Trophoblast cell (in vitro differentiated cells and primary cell): ENCODE results near the gene KEL.
A peak's percentile ranks its signal among the peaks of the same experiment; 100 is the strongest.

Experiments used
- DNase-seq, 2 donors: peaks; one replicate each; pipeline ENCODE4 v3.0.0-alpha.2; 2016
- H2AFZ ChIP-seq: 2 replicates; pipeline ENCODE4 v1.6.1; 2013; ENCODE audit warnings: low read length, moderate library complexity, mild to moderate bottlenecking; ENCODE audit not compliant: insufficient read depth, poor library complexity
- H2AK5ac ChIP-seq: 2 replicates; pipeline ENCODE4 v1.6.1; 2013; ENCODE audit warnings: mild to moderate bottlenecking, low read length
- H2BK120ac ChIP-seq: 2 replicates; pipeline ENCODE4 v1.6.1; 2013; ENCODE audit warnings: low read length, mild to moderate bottlenecking, moderate library complexity; ENCODE audit not compliant: insufficient read depth, poor library complexity
- H2BK12ac ChIP-seq: 2 replicates; pipeline ENCODE4 v1.6.1; 2013; ENCODE audit warnings: mild to moderate bottlenecking, low read length, moderate library complexity
- H2BK5ac ChIP-seq: 2 replicates; pipeline ENCODE4 v1.6.1; 2013; ENCODE audit warnings: low read length, low read depth, moderate library complexity, mild to moderate bottlenecking; ENCODE audit not compliant: poor library complexity
- H3K14ac ChIP-seq: 2 replicates; pipeline ENCODE4 v1.6.1; 2013; ENCODE audit warnings: mild to moderate bottlenecking, low read length
- H3K18ac ChIP-seq: 2 replicates; pipeline ENCODE4 v1.6.1; 2013; ENCODE audit warnings: mild to moderate bottlenecking, low read length
- H3K23ac ChIP-seq: 2 replicates; pipeline ENCODE4 v1.6.1; 2013; ENCODE audit warnings: low read length
- H3K27ac ChIP-seq: 2 replicates; pipeline ENCODE4 v1.5.1; 2013; ENCODE audit warnings: low read depth, mild to moderate bottlenecking, inconsistent platforms, low read length, moderate library complexity
- H3K27me3 ChIP-seq: 2 replicates; pipeline ENCODE4 v1.6.1; 2013; ENCODE audit warnings: inconsistent platforms, mild to moderate bottlenecking, low read length, moderate library complexity; ENCODE audit not compliant: insufficient read depth
- H3K36me3 ChIP-seq, 2 experiments: 1 replicate in 1 of 2; 2 replicates in 1 of 2; pipeline ENCODE4 v1.6.1; 2013; ENCODE audit warnings: low read length in 2 of 2, mild to moderate bottlenecking in 2 of 2, moderate library complexity in 1 of 2; ENCODE audit not compliant: insufficient read depth in 2 of 2, control insufficient read depth in 1 of 2
- H3K4ac ChIP-seq: 2 replicates; pipeline ENCODE4 v1.6.1; 2013; ENCODE audit warnings: low read depth, mild to moderate bottlenecking, low read length, moderate library complexity
- H3K4me1 ChIP-seq, 2 experiments: 1 replicate in 1 of 2; 2 replicates in 1 of 2; pipeline ENCODE4 v1.6.1; 2013; ENCODE audit warnings: low read length in 2 of 2, mild to moderate bottlenecking in 2 of 2, moderate library complexity in 1 of 2; ENCODE audit not compliant: insufficient read depth in 2 of 2, control insufficient read depth in 1 of 2
- H3K4me2 ChIP-seq: 2 replicates; pipeline ENCODE4 v1.6.1; 2013; ENCODE audit warnings: inconsistent platforms, mild to moderate bottlenecking, low read length, moderate library complexity
- H3K4me3 ChIP-seq: 2 replicates; pipeline ENCODE4 v1.5.1; 2013; ENCODE audit warnings: mild to moderate bottlenecking, low read depth, low read length, inconsistent platforms
- H3K79me1 ChIP-seq: one replicate; pipeline ENCODE4 v1.6.1; 2013; ENCODE audit warnings: low read length
- H3K79me2 ChIP-seq: 2 replicates; pipeline ENCODE4 v1.6.1; 2013; ENCODE audit warnings: low read length, mild to moderate bottlenecking; ENCODE audit not compliant: control insufficient read depth, insufficient read depth, poor library complexity
- H3K9ac ChIP-seq: 2 replicates; pipeline ENCODE4 v1.6.1; 2013; ENCODE audit warnings: mild to moderate bottlenecking, low read length
- H3K9me3 ChIP-seq: 2 replicates; pipeline ENCODE4 v1.6.1; 2013; ENCODE audit warnings: low read depth, mild to moderate bottlenecking, control low read depth, inconsistent platforms, low read length; ENCODE audit not compliant: insufficient read depth
- H4K12ac ChIP-seq: 2 replicates; pipeline ENCODE4 v1.6.1; 2013; ENCODE audit warnings: low read depth, mild to moderate bottlenecking, low read length, moderate library complexity
- H4K8ac ChIP-seq: 2 replicates; pipeline ENCODE4 v1.6.1; 2013; ENCODE audit warnings: low read depth, mild to moderate bottlenecking, low read length, moderate library complexity
- H4K91ac ChIP-seq: one replicate; pipeline ENCODE4 v1.6.1; 2013; ENCODE audit warnings: low read depth, mild to moderate bottlenecking, low read length, moderate library complexity
- WGBS: extraction: QIAGEN DNeasy Blood & Tissue Kit; methylation state at CpG from one replicate; pipeline ENCODE4 v1.1.7; 2013; ENCODE audit warnings: missing lambda C conversion rate; ENCODE audit not compliant: insufficient read length, insufficient coverage; ENCODE audit errors: extremely low coverage; 5-methylcytosine and 5-hydroxymethylcytosine counted together

The KEL gene

DNA sequence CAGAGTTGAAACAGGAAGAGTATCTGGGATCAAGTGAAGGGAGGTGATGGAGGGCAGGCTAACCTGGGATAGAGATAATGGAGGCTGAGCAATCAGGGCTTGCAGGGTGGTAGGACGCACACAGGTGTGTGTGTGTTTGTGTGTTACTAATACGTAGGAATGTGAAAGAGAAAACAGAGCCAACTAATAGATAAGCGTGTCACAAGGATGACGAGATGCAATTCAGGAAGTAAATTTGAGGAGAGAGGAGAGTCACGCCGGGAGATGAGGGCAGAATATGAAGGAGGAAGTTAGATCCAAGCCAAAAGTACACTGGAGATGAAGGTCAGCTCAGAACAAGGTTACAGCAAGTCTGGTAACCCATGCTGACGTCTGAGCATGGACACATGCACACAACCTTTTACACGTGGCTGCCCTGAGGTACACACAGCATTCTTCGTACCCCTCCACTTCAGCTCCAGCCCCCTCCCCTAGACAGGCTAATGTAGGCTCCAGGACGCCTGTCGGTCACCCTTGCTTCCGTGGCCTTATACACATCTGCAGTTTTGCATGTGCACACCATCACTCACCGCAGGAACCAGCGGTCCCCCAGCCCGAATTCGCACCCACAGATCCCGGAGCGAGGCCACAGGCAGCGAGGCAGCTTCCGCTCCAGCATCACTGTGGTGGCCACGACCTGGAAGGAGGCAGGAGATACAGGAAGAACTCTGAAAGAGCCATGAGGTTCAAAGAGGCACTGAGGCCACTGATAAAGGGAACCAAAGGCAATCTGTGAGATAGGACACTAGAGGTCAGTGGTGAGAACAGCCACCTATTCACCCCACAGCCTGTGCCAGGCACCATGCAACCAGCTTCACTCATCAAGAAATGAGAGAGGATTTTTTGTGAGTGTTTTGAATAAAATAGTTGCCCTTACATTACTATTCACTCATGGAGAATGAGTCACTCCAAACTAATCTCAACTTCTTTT is 53.0 kb downstream of the KEL start:
- Histone ChIP-seq H3K4me3 (no peak overlapping the region), H3K14ac (no peak overlapping the region), H2AK5ac (no peak overlapping the region), H4K12ac (no peak overlapping the region), H2BK5ac (no peak overlapping the region), H3K23ac (no peak overlapping the region), H3K4ac (no peak overlapping the region), H3K36me3 (no peaks in the 10 kb centered on the region), H2AFZ (no peak overlapping the region), H2BK12ac (no peak overlapping the region), H2BK120ac (no peak overlapping the region), H3K18ac (no peak overlapping the region), H3K27me3 (no peaks in the 10 kb centered on the region), H3K9ac (no peak overlapping the region), H3K4me2 (no peak overlapping the region), H4K91ac (no peak overlapping the region), H3K4me1 (peaks cover 2 to 9% of the 10 kb centered on the region in 2 experiments), H3K9me3 (peaks cover 5% of the 10 kb centered on the region), H3K79me2 (no peaks in the 10 kb centered on the region), H3K79me1 (no peaks in the 10 kb centered on the region), H4K8ac (no peak overlapping the region), H3K27ac (no peak overlapping the region)
- DNase-seq, result peak in 1 of 2 donors; percentile 59
- WGBS, result no CpG with 5 or more reads among the region's 21 CpGs

GRCh38 chr7:142908290-142908689 is 53.9 kb downstream of the KEL start:
- H2BK5ac ChIP-seq, result no peak overlapping the region
- no peak overlapping the region for H3K27ac ChIP-seq
- no peak overlapping the region for H3K18ac ChIP-seq
- no peaks in the 10 kb centered on the region for H3K79me1 ChIP-seq
- no peak overlapping the region for H3K4me3 ChIP-seq
- peaks cover 5% of the 10 kb centered on the region for H3K9me3 ChIP-seq
- no peak overlapping the region for H3K9ac ChIP-seq
- no peak overlapping the region for H2BK12ac ChIP-seq
- H3K36me3 ChIP-seq, result no peaks in the 10 kb centered on the region
- peaks cover 0 to 3% of the 10 kb centered on the region in 2 experiments for H3K4me1 ChIP-seq
- no peak overlapping the region for H2BK120ac ChIP-seq
- no peak overlapping the region for H4K8ac ChIP-seq
- DNase-seq, result no peak
- H2AK5ac ChIP-seq, result no peak overlapping the region
- no peak overlapping the region for H4K12ac ChIP-seq
- H3K14ac ChIP-seq, result no peak overlapping the region
- H3K4ac ChIP-seq, result no peak overlapping the region
- H3K79me2 ChIP-seq, result no peaks in the 10 kb centered on the region
- no peak overlapping the region for H3K23ac ChIP-seq
- H3K4me2 ChIP-seq, result no peak overlapping the region
- no peaks in the 10 kb centered on the region for H3K27me3 ChIP-seq
- no peak overlapping the region for H2AFZ ChIP-seq
- WGBS, result no CpG with 5 or more reads among the region's 11 CpGs
- no peak overlapping the region for H4K91ac ChIP-seq

DNA sequence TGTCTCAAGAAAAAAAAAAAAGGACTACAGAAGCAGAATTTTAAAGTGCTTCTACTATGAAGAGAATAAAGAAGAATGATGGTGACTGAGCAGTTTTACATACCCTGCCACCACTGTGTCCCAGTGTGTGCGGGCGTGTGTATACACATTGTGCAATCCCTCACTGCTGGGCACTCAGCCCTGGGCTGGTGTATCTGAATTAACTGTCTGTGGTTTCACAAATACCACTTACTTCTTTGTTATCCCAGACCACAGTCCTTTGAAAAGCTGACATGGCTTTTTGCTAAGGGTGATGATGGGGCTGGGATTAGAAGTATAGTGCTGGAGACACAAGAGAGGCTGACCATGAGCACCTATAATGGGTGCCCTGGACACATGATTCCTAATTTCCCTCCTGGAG is 55.5 kb downstream of the KEL start:
- Histone ChIP-seq H3K9me3 (peaks cover 5% of the 10 kb centered on the region), H2BK5ac (no peak overlapping the region), H3K27ac (no peak overlapping the region), H3K9ac (no peak overlapping the region), H4K12ac (no peak overlapping the region), H3K4me2 (no peak overlapping the region), H3K36me3 (no peaks in the 10 kb centered on the region), H3K79me1 (no peaks in the 10 kb centered on the region), H2AK5ac (no peak overlapping the region), H3K79me2 (no peaks in the 10 kb centered on the region), H2BK120ac (no peak overlapping the region), H3K4me3 (no peak overlapping the region), H3K27me3 (no peaks in the 10 kb centered on the region), H3K14ac (no peak overlapping the region), H4K8ac (no peak overlapping the region), H3K4me1 (peaks cover under 1 to 1% of the 10 kb centered on the region in 2 experiments), H2AFZ (no peak overlapping the region), H4K91ac (no peak overlapping the region), H2BK12ac (no peak overlapping the region), H3K23ac (no peak overlapping the region), H3K4ac (no peak overlapping the region), H3K18ac (no peak overlapping the region)
- DNase-seq, result no peak
- no CpG with 5 or more reads among the region's 2 CpGs for WGBS

- H3K4me2 ChIP-seq, result no peak overlapping the region
- no peaks in the 10 kb centered on the region for H3K79me1 ChIP-seq
- H2BK12ac ChIP-seq, result no peak overlapping the region
- no peak overlapping the region for H3K27ac ChIP-seq
- no peak overlapping the region for H2BK120ac ChIP-seq
- H2BK5ac ChIP-seq, result no peak overlapping the region
- no peak overlapping the region for H3K14ac ChIP-seq
- H3K4me1 ChIP-seq, result peaks cover 4 to 5% of the 10 kb centered on the region in 2 experiments
- no peak overlapping the region for H3K9ac ChIP-seq
- DNase-seq, result no peak
- no peaks in the 10 kb centered on the region for H3K36me3 ChIP-seq
- H3K18ac ChIP-seq, result no peak overlapping the region
- H3K23ac ChIP-seq, result no peak overlapping the region
- H2AK5ac ChIP-seq, result no peak overlapping the region
- no peak overlapping the region for H4K8ac ChIP-seq
- no peak overlapping the region for H2AFZ ChIP-seq
- no peak overlapping the region for H3K4me3 ChIP-seq
- WGBS, result no CpG with 5 or more reads among the region's 2 CpGs
- no peak overlapping the region for H3K4ac ChIP-seq
- H3K27me3 ChIP-seq, result no peaks in the 10 kb centered on the region
- H3K9me3 ChIP-seq, result peaks cover 5% of the 10 kb centered on the region
- no peak overlapping the region for H4K12ac ChIP-seq
- no peaks in the 10 kb centered on the region for H3K79me2 ChIP-seq
- no peak overlapping the region for H4K91ac ChIP-seq
Measured at GRCh38 chr7:142905759-142906158, 56.4 kb downstream of the KEL start.
